NCI-H524 (cell line): ENCODE results near the gene SAMMSON.

Experiments
- DNase-seq, 2 experiments: peaks; one replicate each; lab custom pipeline; 2025; lab: John Stamatoyannopoulos, UW

SAMMSON gene

GRCh38 chr3:70090322-70090913, 90.9 kb downstream of the SAMMSON start:
- peak in 1 of 2 experiments; percentile 28 for DNase-seq

- no peak for DNase-seq
Measured at GRCh38 chr3:70094197-70094596, 94.7 kb downstream of the SAMMSON start.

- no peak for DNase-seq
Measured at GRCh38 chr3:70095260-70095659, 95.7 kb downstream of the SAMMSON start.

- DNase-seq = no peak
Measured at GRCh38 chr3:70096376-70097066, 97.0 kb downstream of the SAMMSON start.

- peak in 1 of 2 experiments; percentile 17 for DNase-seq
Measured at GRCh38 chr3:70097084-70097483, 97.6 kb downstream of the SAMMSON start.

- peak in 1 of 2 experiments; percentile 13 for DNase-seq
Measured at GRCh38 chr3:70108072-70108471, 108.5 kb downstream of the SAMMSON start.

GRCh38 chr3:70108546-70108945, 109.0 kb downstream of the SAMMSON start:
- DNase-seq = no peak

GRCh38 chr3:70110066-70110465, 110.5 kb downstream of the SAMMSON start:
- DNase-seq = no peak

GRCh38 chr3:70111411-70111810, 111.9 kb downstream of the SAMMSON start:
- no peak for DNase-seq

- no peak for DNase-seq
Measured at GRCh38 chr3:70112751-70113150, 113.2 kb downstream of the SAMMSON start.

GRCh38 chr3:70114431-70114830, 114.9 kb downstream of the SAMMSON start:
- no peak for DNase-seq

GRCh38 chr3:70119879-70120278, 120.3 kb downstream of the SAMMSON start:
- DNase-seq = no peak
